ENCODE measurements around the gene CAMP. TPM values are rescaled to one million over a fixed set of nuclear protein-coding genes. Genes with fewer than 3 reads are reported as not detected.

The CAMP gene
- total and polyA plus RNA-seq, 2 donors from 2014 or later: not detected

DNA sequence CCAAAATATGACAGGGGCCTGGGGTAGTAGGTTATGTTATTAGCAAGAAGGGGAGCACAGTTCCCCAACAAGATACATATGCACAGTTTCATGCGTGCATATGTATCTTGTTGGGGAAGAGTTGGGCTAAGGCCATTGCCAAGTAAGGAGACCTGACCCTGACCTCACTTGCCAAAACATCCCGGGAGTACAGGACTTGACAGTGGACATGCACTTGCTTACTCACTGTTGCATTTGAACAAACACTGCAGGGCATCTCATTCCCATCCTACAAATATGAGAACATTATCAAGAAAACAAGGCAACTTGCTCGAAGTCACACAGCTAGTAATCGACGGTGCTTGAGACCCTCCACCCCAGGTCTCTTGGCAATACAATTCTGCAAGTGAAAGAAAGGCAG lies 4.8 kb upstream of the CAMP start:
- no peaks in the 10 kb centered on the region for H3K9me3 ChIP-seq (ENCODE audit: control insufficient read depth in 2 of 3, insufficient read depth in 1 of 3, low read length in 3 of 3)
- H3K4me1 ChIP-seq (ENCODE audit: control insufficient read depth in 2 of 3, insufficient read depth in 2 of 3, low read depth in 1 of 3, low read length in 3 of 3): peaks cover 0 to 20% (median 0%) of the 10 kb centered on the region in 3 donors
- H3K27ac ChIP-seq (ENCODE audit: low read depth in 2 of 2, low read length in 2 of 2): no peak overlapping the region
- no peaks in the 10 kb centered on the region for H3K36me3 ChIP-seq (ENCODE audit: control insufficient read depth in 2 of 3, insufficient read depth in 3 of 3, low read length in 3 of 3)
- intact Hi-C loops (cut with DNase I): no loop called here
- no peaks in the 10 kb centered on the region for H3K27me3 ChIP-seq (ENCODE audit: control insufficient read depth, insufficient read depth, low read length)
- H3K9ac ChIP-seq (ENCODE audit: low read length in 3 of 3): no peak overlapping the region
- TF ChIP-seq, protein P1, sequence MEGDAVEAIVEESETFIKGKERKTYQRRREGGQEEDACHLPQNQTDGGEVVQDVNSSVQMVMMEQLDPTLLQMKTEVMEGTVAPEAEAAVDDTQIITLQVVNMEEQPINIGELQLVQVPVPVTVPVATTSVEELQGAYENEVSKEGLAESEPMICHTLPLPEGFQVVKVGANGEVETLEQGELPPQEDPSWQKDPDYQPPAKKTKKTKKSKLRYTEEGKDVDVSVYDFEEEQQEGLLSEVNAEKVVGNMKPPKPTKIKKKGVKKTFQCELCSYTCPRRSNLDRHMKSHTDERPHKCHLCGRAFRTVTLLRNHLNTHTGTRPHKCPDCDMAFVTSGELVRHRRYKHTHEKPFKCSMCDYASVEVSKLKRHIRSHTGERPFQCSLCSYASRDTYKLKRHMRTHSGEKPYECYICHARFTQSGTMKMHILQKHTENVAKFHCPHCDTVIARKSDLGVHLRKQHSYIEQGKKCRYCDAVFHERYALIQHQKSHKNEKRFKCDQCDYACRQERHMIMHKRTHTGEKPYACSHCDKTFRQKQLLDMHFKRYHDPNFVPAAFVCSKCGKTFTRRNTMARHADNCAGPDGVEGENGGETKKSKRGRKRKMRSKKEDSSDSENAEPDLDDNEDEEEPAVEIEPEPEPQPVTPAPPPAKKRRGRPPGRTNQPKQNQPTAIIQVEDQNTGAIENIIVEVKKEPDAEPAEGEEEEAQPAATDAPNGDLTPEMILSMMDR (IDR thresholded peaks at IDR 0.05; ENCODE audit: borderline replicate concordance, extremely low read depth, insufficient read depth): no peak
- H3K4me3 ChIP-seq (ENCODE audit: low read length in 3 of 3): no peak overlapping the region
- no peak for FAIRE-seq
- DNase-seq: no peak

DNA sequence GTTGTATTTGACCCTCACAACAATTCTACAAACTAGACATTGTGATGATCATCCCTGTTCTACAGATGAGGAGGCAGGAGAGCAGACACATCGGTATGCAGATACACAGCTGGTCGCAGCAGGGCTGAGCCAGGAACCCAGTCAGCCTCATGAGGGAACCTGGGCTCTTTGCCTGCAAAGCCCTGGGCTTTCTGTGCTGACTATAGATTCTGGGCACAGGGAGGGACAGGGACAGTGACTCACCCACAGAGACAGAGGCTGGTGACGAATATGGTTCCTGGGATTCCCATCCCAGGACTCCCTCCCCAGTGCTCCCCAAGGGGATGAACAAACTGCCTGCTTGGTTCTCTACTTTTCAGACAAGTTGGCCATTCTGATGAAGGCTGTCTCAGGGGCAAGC lies 3.8 kb upstream of the CAMP start:
- TF ChIP-seq, protein P1 (IDR thresholded peaks at IDR 0.05; ENCODE audit: borderline replicate concordance, extremely low read depth, insufficient read depth): no peak
- no peak for DNase-seq
- Histone ChIP-seq H3K9me3 (ENCODE audit: control insufficient read depth in 2 of 3, insufficient read depth in 1 of 3, low read length in 3 of 3) (no peaks in the 10 kb centered on the region), H3K36me3 (ENCODE audit: control insufficient read depth in 2 of 3, insufficient read depth in 3 of 3, low read length in 3 of 3) (no peaks in the 10 kb centered on the region), H3K4me3 (ENCODE audit: low read length in 3 of 3) (no peak overlapping the region), H3K27ac (ENCODE audit: low read depth in 2 of 2, low read length in 2 of 2) (no peak overlapping the region), H3K27me3 (ENCODE audit: control insufficient read depth, insufficient read depth, low read length) (no peaks in the 10 kb centered on the region), H3K9ac (ENCODE audit: low read length in 3 of 3) (no peak overlapping the region), H3K4me1 (ENCODE audit: control insufficient read depth in 2 of 3, insufficient read depth in 2 of 3, low read depth in 1 of 3, low read length in 3 of 3) (peaks cover 0 to 18% (median 0%) of the 10 kb centered on the region in 3 donors)
- no peak for FAIRE-seq
- intact Hi-C loops (cut with DNase I): no loop called here

DNA sequence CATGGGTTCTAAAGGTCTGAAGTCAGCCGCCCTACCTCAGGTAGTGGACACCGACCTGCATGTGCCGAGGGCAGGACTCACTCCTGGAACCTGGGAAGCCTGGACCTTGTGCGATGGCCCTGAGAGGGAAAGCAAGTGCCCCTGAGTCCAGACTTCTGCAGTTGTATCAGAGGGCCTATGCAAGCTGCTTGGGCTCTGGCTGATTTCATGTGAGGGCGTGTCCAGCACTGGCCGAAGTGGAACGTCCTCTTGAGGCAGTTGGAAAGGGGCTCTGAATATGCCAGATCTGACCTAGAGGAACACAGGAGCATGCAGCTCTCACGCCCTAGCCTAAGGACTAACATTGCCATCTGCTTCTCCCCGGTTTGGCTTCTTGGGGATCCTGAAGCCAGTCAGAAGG lies 2.5 kb upstream of the CAMP start:
- no peak for FAIRE-seq
- intact Hi-C loops (cut with DNase I): no loop called here
- Histone ChIP-seq H3K9ac (ENCODE audit: low read length in 3 of 3) (no peak overlapping the region), H3K36me3 (ENCODE audit: control insufficient read depth in 2 of 3, insufficient read depth in 3 of 3, low read length in 3 of 3) (no peaks in the 10 kb centered on the region), H3K4me3 (ENCODE audit: low read length in 3 of 3) (no peak overlapping the region), H3K9me3 (ENCODE audit: control insufficient read depth in 2 of 3, insufficient read depth in 1 of 3, low read length in 3 of 3) (no peaks in the 10 kb centered on the region), H3K27ac (ENCODE audit: low read depth in 2 of 2, low read length in 2 of 2) (no peak overlapping the region), H3K4me1 (ENCODE audit: control insufficient read depth in 2 of 3, insufficient read depth in 2 of 3, low read depth in 1 of 3, low read length in 3 of 3) (peaks cover 0 to 9% (median 0%) of the 10 kb centered on the region in 3 donors), H3K27me3 (ENCODE audit: control insufficient read depth, insufficient read depth, low read length) (no peaks in the 10 kb centered on the region)
- no peak for DNase-seq
- TF ChIP-seq, protein P1 (IDR thresholded peaks at IDR 0.05; ENCODE audit: borderline replicate concordance, extremely low read depth, insufficient read depth): no peak

DNA sequence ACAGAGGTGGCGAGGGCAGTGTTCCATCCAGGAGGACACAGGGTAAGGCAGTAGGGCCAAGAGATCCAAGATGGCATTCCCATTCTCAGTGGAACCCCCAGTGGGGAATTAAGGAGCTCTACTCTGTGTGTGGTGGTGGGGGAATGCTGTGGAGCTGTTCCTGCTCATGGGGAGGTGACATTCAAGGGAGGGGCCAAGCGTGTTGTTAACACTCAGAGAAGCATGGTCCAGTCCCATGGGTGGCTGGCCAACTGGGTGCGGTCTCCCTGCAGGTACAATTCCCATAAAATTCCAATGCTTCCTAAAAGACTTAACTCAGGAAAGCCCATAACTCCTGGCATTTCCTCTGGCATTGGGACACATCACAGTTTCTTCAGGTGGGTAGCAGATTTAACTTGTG lies 2.3 kb downstream of the CAMP start:
- FAIRE-seq (no peak), DNase-seq (no peak)
- no peak overlapping the region for H3K9ac ChIP-seq (ENCODE audit: low read length in 3 of 3)
- no peak overlapping the region for H3K4me3 ChIP-seq (ENCODE audit: low read length in 3 of 3)
- no peaks in the 10 kb centered on the region for H3K9me3 ChIP-seq (ENCODE audit: control insufficient read depth in 2 of 3, insufficient read depth in 1 of 3, low read length in 3 of 3)
- TF ChIP-seq, protein P1 (IDR thresholded peaks at IDR 0.05; ENCODE audit: borderline replicate concordance, extremely low read depth, insufficient read depth): no peak
- no peak overlapping the region for H3K27ac ChIP-seq (ENCODE audit: low read depth in 2 of 2, low read length in 2 of 2)
- no peaks in the 10 kb centered on the region for H3K4me1 ChIP-seq (ENCODE audit: control insufficient read depth in 2 of 3, insufficient read depth in 2 of 3, low read depth in 1 of 3, low read length in 3 of 3)
- no peaks in the 10 kb centered on the region for H3K36me3 ChIP-seq (ENCODE audit: control insufficient read depth in 2 of 3, insufficient read depth in 3 of 3, low read length in 3 of 3)
- intact Hi-C loops (cut with DNase I): no loop called here
- H3K27me3 ChIP-seq (ENCODE audit: control insufficient read depth, insufficient read depth, low read length): no peaks in the 10 kb centered on the region

All from kidney (tissue), 14 donors.